H9 (cell line): ENCODE data around the gene SPRED1. TPM values are rescaled to one million over a fixed set of nuclear protein-coding genes. Genes with fewer than 3 reads are reported as not detected.

Experiments
- DNase-seq: peaks from one replicate; pipeline ENCODE4 v3.0.0-alpha.2; 2017
- H2AFZ ChIP-seq: one replicate; pipeline ENCODE4 v1.6.1; 2013; ENCODE audit warnings: mild to moderate bottlenecking, low read length, control low read depth, moderate library complexity
- H2AK5ac ChIP-seq: 2 replicates; pipeline ENCODE4 v1.6.1; 2013; ENCODE audit warnings: low read length, control low read depth, mixed read lengths; ENCODE audit not compliant: insufficient read length
- H2BK120ac ChIP-seq: one replicate; pipeline ENCODE4 v1.6.1; 2013; ENCODE audit warnings: low read depth, mild to moderate bottlenecking, low read length, control low read depth, inconsistent platforms; ENCODE audit not compliant: poor library complexity, severe bottlenecking
- H2BK12ac ChIP-seq: 2 replicates; pipeline ENCODE4 v1.6.1; 2013; ENCODE audit warnings: low read length, control low read depth, mixed read lengths, low read depth; ENCODE audit not compliant: insufficient read length
- H2BK15ac ChIP-seq: 2 replicates; pipeline ENCODE4 v1.6.1; 2013; ENCODE audit warnings: low read depth, low read length, control low read depth
- H2BK20ac ChIP-seq: one replicate; pipeline ENCODE4 v1.6.1; 2013; ENCODE audit warnings: low read depth, mild to moderate bottlenecking, low read length, control low read depth, inconsistent platforms; ENCODE audit not compliant: poor library complexity, severe bottlenecking
- H2BK5ac ChIP-seq: 2 replicates; pipeline ENCODE4 v1.6.1; 2013; ENCODE audit warnings: low read length, control low read depth, mixed read lengths; ENCODE audit not compliant: insufficient read length
- H3K14ac ChIP-seq: 2 replicates; pipeline ENCODE4 v1.6.1; 2013; ENCODE audit warnings: low read length, control low read depth; ENCODE audit not compliant: insufficient read depth
- H3K18ac ChIP-seq: 2 replicates; pipeline ENCODE4 v1.6.1; 2013; ENCODE audit warnings: low read depth, mild to moderate bottlenecking, mixed read lengths, low read length, control low read depth; ENCODE audit not compliant: insufficient read length
- H3K23ac ChIP-seq: 2 replicates; pipeline ENCODE4 v1.6.1; 2013; ENCODE audit warnings: low read length, control low read depth, mixed read lengths, low read depth; ENCODE audit not compliant: insufficient read length
- H3K23me2 ChIP-seq: 2 replicates; pipeline ENCODE4 v1.6.1; 2013; ENCODE audit warnings: low read depth, mild to moderate bottlenecking, mixed read lengths, low read length, control low read depth; ENCODE audit not compliant: insufficient read length, poor library complexity, severe bottlenecking
- H3K27ac ChIP-seq: 2 replicates; pipeline ENCODE4 v1.5.1; 2013; ENCODE audit warnings: low read length, control low read depth, mixed read lengths, low read depth; ENCODE audit not compliant: insufficient read length
- H3K27me3 ChIP-seq: 2 replicates; pipeline ENCODE4 v1.6.1; 2013; ENCODE audit warnings: low read length, control low read depth, inconsistent platforms; ENCODE audit not compliant: insufficient read depth
- H3K4ac ChIP-seq: 2 replicates; pipeline ENCODE4 v1.6.1; 2013; ENCODE audit warnings: low read depth, mild to moderate bottlenecking, control low read depth, inconsistent platforms, low read length, moderate library complexity
- H3K4me1 ChIP-seq: 2 replicates; pipeline ENCODE4 v1.6.1; 2013; ENCODE audit warnings: low read length, control low read depth, inconsistent platforms; ENCODE audit not compliant: insufficient read depth
- H3K4me2 ChIP-seq: 2 replicates; pipeline ENCODE4 v1.6.1; 2013; ENCODE audit warnings: low read length, control low read depth, mixed read lengths; ENCODE audit not compliant: insufficient read length, insufficient read depth
- H3K56ac ChIP-seq: 2 replicates; pipeline ENCODE4 v1.6.1; 2013; ENCODE audit warnings: low read depth, mild to moderate bottlenecking, mixed read lengths, low read length, control low read depth; ENCODE audit not compliant: insufficient read length
- H3K79me1 ChIP-seq: 2 replicates; pipeline ENCODE4 v1.6.1; 2013; ENCODE audit warnings: low read depth, mild to moderate bottlenecking, moderate library complexity, low read length, control low read depth, inconsistent platforms; ENCODE audit not compliant: insufficient read depth, poor library complexity, severe bottlenecking
- H3K79me2 ChIP-seq: 2 replicates; pipeline ENCODE4 v1.6.1; 2013; ENCODE audit warnings: low read length, control low read depth, inconsistent platforms; ENCODE audit not compliant: insufficient read depth
- H3K9ac ChIP-seq: 2 replicates; pipeline ENCODE4 v1.6.1; 2013; ENCODE audit warnings: low read length, control low read depth, mixed read lengths; ENCODE audit not compliant: insufficient read length; ENCODE audit errors: extremely low read depth
- H3K9me3 ChIP-seq: one replicate; pipeline ENCODE4 v1.6.1; 2013; ENCODE audit warnings: low read depth, low read length, inconsistent platforms; ENCODE audit not compliant: control insufficient read depth
- H3T11ph ChIP-seq: one replicate; pipeline ENCODE4 v1.6.1; 2013; ENCODE audit warnings: mild to moderate bottlenecking, low read length, control low read depth, inconsistent platforms
- H4K20me1 ChIP-seq: one replicate; pipeline ENCODE4 v1.6.1; 2013; ENCODE audit not compliant: control insufficient read depth, insufficient read length, insufficient read depth
- H4K5ac ChIP-seq: 2 replicates; pipeline ENCODE4 v1.6.1; 2013; ENCODE audit warnings: low read depth, mild to moderate bottlenecking, mixed read lengths, low read length, control low read depth; ENCODE audit not compliant: insufficient read length
- H4K8ac ChIP-seq: replicated peaks from 2 replicates; pipeline ENCODE4 v1.6.1; 2013; ENCODE audit warnings: low read length, control low read depth, mixed read lengths, low read depth; ENCODE audit not compliant: insufficient read length
- H4K91ac ChIP-seq: 2 replicates; pipeline ENCODE4 v1.6.1; 2013; ENCODE audit warnings: low read depth, mild to moderate bottlenecking, moderate library complexity, mixed read lengths, low read length, control low read depth; ENCODE audit not compliant: insufficient read length
- H3K27ac Mint-ChIP-seq, 3 experiments: 2 replicates in 2 of 3; 3 replicates in 1 of 3; pipeline ENCODE4 v1.8.0; 2020 to 2021; ENCODE audit warnings: mixed read lengths in 3 of 3, mild to moderate bottlenecking in 1 of 3, moderate library complexity in 1 of 3
- H3K27me3 Mint-ChIP-seq: 2 replicates; pipeline ENCODE4 v1.8.0; 2021; ENCODE audit warnings: low read depth, mild to moderate bottlenecking, moderate library complexity, mixed read lengths
- H3K36me3 Mint-ChIP-seq, 3 experiments: 2 replicates in 2 of 3; 3 replicates in 1 of 3; pipeline ENCODE4 v1.8.0; 2020 to 2021; ENCODE audit warnings: low read depth in 3 of 3, mixed read lengths in 3 of 3; ENCODE audit not compliant: insufficient read depth in 1 of 3
- H3K4me1 Mint-ChIP-seq, 2 experiments: 2 replicates each; pipeline ENCODE4 v1.8.0; 2020; ENCODE audit warnings: mixed read lengths in 2 of 2
- H3K4me3 Mint-ChIP-seq, 2 experiments: 2 replicates in 1 of 2; 3 replicates in 1 of 2; pipeline ENCODE4 v1.8.0; 2020 to 2021; ENCODE audit warnings: mild to moderate bottlenecking in 2 of 2, mixed read lengths in 2 of 2, moderate library complexity in 1 of 2
- H3K9me3 Mint-ChIP-seq, 2 experiments: 2 replicates in 1 of 2; 3 replicates in 1 of 2; pipeline ENCODE4 v1.8.0; 2020; ENCODE audit warnings: mild to moderate bottlenecking in 2 of 2, mixed read lengths in 2 of 2, moderate library complexity in 1 of 2
- WGBS: extraction: QIAGEN DNeasy Blood & Tissue Kit; methylation state at CpG from one replicate; pipeline ENCODE4 v1.1.7; 2013; ENCODE audit warnings: missing lambda C conversion rate, low lambda C conversion rate, mixed read lengths; ENCODE audit not compliant: insufficient read length; ENCODE audit errors: extremely low coverage; 5-methylcytosine and 5-hydroxymethylcytosine counted together
- total RNA-seq: library from RNA; stranded (reverse); gene quantifications from 2 replicates; pipeline ENCODE4 v1.2.1, GENCODE V29; 2021
- TF ChIP-seq, protein P1 (sequence below): fragments of 200-600 bp; sonication (generic); conservative IDR thresholded peaks from 3 replicates; pipeline ENCODE4 v1.8.0; 2021; ENCODE audit warnings: antibody characterized with exemption, mild to moderate bottlenecking

The SPRED1 gene
- total RNA-seq, 1 experiment from 2014 or later = 41.0 TPM

DNA sequence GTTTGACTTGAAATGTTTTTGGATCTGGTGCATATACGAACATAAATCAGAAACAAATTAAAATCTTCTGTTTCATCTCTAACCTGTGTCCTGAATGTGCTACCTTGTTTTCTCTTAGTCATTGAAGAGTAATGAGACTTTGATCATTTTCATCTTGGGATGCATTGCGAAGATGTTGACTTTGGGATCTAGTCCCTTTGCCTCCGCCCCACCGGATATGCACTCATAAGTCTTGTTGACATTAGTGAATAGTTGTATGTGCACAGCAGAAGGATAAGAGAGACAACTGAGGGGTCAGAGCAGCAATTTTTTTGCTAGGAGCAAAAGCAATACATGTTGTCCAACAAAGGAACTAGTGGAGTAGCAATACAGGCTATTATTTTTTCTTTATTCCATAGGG lies 35.9 kb upstream of the SPRED1 start:
- TF ChIP-seq, protein P1, sequence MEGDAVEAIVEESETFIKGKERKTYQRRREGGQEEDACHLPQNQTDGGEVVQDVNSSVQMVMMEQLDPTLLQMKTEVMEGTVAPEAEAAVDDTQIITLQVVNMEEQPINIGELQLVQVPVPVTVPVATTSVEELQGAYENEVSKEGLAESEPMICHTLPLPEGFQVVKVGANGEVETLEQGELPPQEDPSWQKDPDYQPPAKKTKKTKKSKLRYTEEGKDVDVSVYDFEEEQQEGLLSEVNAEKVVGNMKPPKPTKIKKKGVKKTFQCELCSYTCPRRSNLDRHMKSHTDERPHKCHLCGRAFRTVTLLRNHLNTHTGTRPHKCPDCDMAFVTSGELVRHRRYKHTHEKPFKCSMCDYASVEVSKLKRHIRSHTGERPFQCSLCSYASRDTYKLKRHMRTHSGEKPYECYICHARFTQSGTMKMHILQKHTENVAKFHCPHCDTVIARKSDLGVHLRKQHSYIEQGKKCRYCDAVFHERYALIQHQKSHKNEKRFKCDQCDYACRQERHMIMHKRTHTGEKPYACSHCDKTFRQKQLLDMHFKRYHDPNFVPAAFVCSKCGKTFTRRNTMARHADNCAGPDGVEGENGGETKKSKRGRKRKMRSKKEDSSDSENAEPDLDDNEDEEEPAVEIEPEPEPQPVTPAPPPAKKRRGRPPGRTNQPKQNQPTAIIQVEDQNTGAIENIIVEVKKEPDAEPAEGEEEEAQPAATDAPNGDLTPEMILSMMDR = no peak
- no peak overlapping the region for H2BK15ac ChIP-seq
- H3K4me1 ChIP-seq = no peaks in the 10 kb centered on the region
- H2BK12ac ChIP-seq = no peak overlapping the region
- no peaks in the 10 kb centered on the region for H3K79me2 ChIP-seq
- no peak overlapping the region for H3K4ac ChIP-seq
- H4K8ac ChIP-seq = no peak overlapping the region
- no peak overlapping the region for H3K27ac ChIP-seq
- H3K27ac Mint-ChIP-seq = no peak overlapping the region
- H3K56ac ChIP-seq = no peak overlapping the region
- no peak overlapping the region for H3T11ph ChIP-seq
- no peaks in the 10 kb centered on the region for H3K23me2 ChIP-seq
- no CpG with 5 or more reads among the region's 4 CpGs for WGBS
- no peaks in the 10 kb centered on the region for H3K36me3 Mint-ChIP-seq
- no peak overlapping the region for H3K9ac ChIP-seq
- H2AK5ac ChIP-seq = no peak overlapping the region
- no peak overlapping the region for H3K14ac ChIP-seq
- H3K9me3 Mint-ChIP-seq = no peaks in the 10 kb centered on the region
- H2BK120ac ChIP-seq = no peak overlapping the region
- H3K4me2 ChIP-seq = no peak overlapping the region
- H4K20me1 ChIP-seq = no peaks in the 10 kb centered on the region
- no peak overlapping the region for H3K18ac ChIP-seq
- no peak overlapping the region for H4K5ac ChIP-seq
- H2AFZ ChIP-seq = no peak overlapping the region
- no peaks in the 10 kb centered on the region for H3K27me3 ChIP-seq
- no peaks in the 10 kb centered on the region for H3K79me1 ChIP-seq
- peaks cover 22 to 23% of the 10 kb centered on the region in 2 experiments for H3K4me1 Mint-ChIP-seq
- H3K9me3 ChIP-seq = no peaks in the 10 kb centered on the region
- H4K91ac ChIP-seq = no peak overlapping the region
- H3K27me3 Mint-ChIP-seq = no peaks in the 10 kb centered on the region; the same call in 1 of the 2 replicates
- no peak overlapping the region for H3K23ac ChIP-seq
- no peak overlapping the region for H3K4me3 Mint-ChIP-seq
- DNase-seq = no peak
- no peak overlapping the region for H2BK5ac ChIP-seq
- H2BK20ac ChIP-seq = no peak overlapping the region
